ENCODE measurements around the gene COBL. TPM values are rescaled to one million over a fixed set of nuclear protein-coding genes. Genes with fewer than 3 reads are reported as not detected.

The COBL gene
- total RNA-seq, 1 donor from 2014 or later, result not detected

GRCh38 chr7:51043461-51043860, 273.1 kb downstream of the COBL start:
- Mint-ChIP-seq H3K4me3 (ENCODE audit: unreplicated experiment) (no peak overlapping the region), H3K36me3 (ENCODE audit: unreplicated experiment) (peaks cover 2% of the 10 kb centered on the region), H3K4me1 (ENCODE audit: unreplicated experiment) (peaks cover 38% of the 10 kb centered on the region), H3K27me3 (ENCODE audit: unreplicated experiment) (peaks cover 2% of the 10 kb centered on the region), H3K9me3 (ENCODE audit: unreplicated experiment) (no peaks in the 10 kb centered on the region), H3K27ac (ENCODE audit: unreplicated experiment) (no peak overlapping the region)
- no peak for TF ChIP-seq CTCF (IDR thresholded peaks at IDR 0.05)
- no peak for DNase-seq (ENCODE audit: extremely low spot score, unreplicated experiment)

- no peak for DNase-seq (ENCODE audit: extremely low spot score, unreplicated experiment)
Measured at GRCh38 chr7:51040787-51041186, 275.8 kb downstream of the COBL start.

GRCh38 chr7:51038573-51038972, 278.0 kb downstream of the COBL start:
- no peaks in the 10 kb centered on the region for H3K9me3 Mint-ChIP-seq (ENCODE audit: unreplicated experiment)
- no peak for DNase-seq (ENCODE audit: extremely low spot score, unreplicated experiment)
- no peaks in the 10 kb centered on the region for H3K27me3 Mint-ChIP-seq (ENCODE audit: unreplicated experiment)
- H3K4me3 Mint-ChIP-seq (ENCODE audit: unreplicated experiment), result no peak overlapping the region
- peaks cover 39% of the 10 kb centered on the region for H3K4me1 Mint-ChIP-seq (ENCODE audit: unreplicated experiment)
- H3K27ac Mint-ChIP-seq (ENCODE audit: unreplicated experiment), result no peak overlapping the region
- H3K36me3 Mint-ChIP-seq (ENCODE audit: unreplicated experiment), result peaks cover 2% of the 10 kb centered on the region
- TF ChIP-seq CTCF (IDR thresholded peaks at IDR 0.05), result no peak

More at GRCh38 chr7:51040787-51041186, 275.8 kb downstream of the COBL start:
- Mint-ChIP-seq H3K36me3 (ENCODE audit: unreplicated experiment) (peaks cover 2% of the 10 kb centered on the region), H3K27ac (ENCODE audit: unreplicated experiment) (peak overlapping the region; percentile 40), H3K4me1 (ENCODE audit: unreplicated experiment) (peaks cover 32% of the 10 kb centered on the region), H3K27me3 (ENCODE audit: unreplicated experiment) (no peaks in the 10 kb centered on the region), H3K4me3 (ENCODE audit: unreplicated experiment) (no peak overlapping the region), H3K9me3 (ENCODE audit: unreplicated experiment) (no peaks in the 10 kb centered on the region)
- no peak for TF ChIP-seq CTCF (IDR thresholded peaks at IDR 0.05)

- peaks cover 57% of the 10 kb centered on the region for H3K4me1 Mint-ChIP-seq (ENCODE audit: unreplicated experiment)
- no peak for TF ChIP-seq CTCF (IDR thresholded peaks at IDR 0.05)
- H3K4me3 Mint-ChIP-seq (ENCODE audit: unreplicated experiment), result no peak overlapping the region
- H3K27me3 Mint-ChIP-seq (ENCODE audit: unreplicated experiment), result no peaks in the 10 kb centered on the region
- DNase-seq (ENCODE audit: extremely low spot score, unreplicated experiment), result no peak
- H3K27ac Mint-ChIP-seq (ENCODE audit: unreplicated experiment), result no peak overlapping the region
- no peaks in the 10 kb centered on the region for H3K36me3 Mint-ChIP-seq (ENCODE audit: unreplicated experiment)
- H3K9me3 Mint-ChIP-seq (ENCODE audit: unreplicated experiment), result no peaks in the 10 kb centered on the region
Measured at GRCh38 chr7:51035716-51036115, 280.9 kb downstream of the COBL start.

GRCh38 chr7:51034521-51035264, 281.9 kb downstream of the COBL start:
- peak overlapping the region; percentile 61 for H3K27ac Mint-ChIP-seq (ENCODE audit: unreplicated experiment)

More at GRCh38 chr7:51034521-51035264, 281.9 kb downstream of the COBL start:
- Mint-ChIP-seq H3K4me1 (ENCODE audit: unreplicated experiment) (peaks cover 57% of the 10 kb centered on the region), H3K9me3 (ENCODE audit: unreplicated experiment) (no peaks in the 10 kb centered on the region), H3K36me3 (ENCODE audit: unreplicated experiment) (no peaks in the 10 kb centered on the region), H3K4me3 (ENCODE audit: unreplicated experiment) (no peak overlapping the region), H3K27me3 (ENCODE audit: unreplicated experiment) (no peaks in the 10 kb centered on the region)
- TF ChIP-seq CTCF (IDR thresholded peaks at IDR 0.05), result no peak
- no peak for DNase-seq (ENCODE audit: extremely low spot score, unreplicated experiment)

Measured in osteocyte (in vitro differentiated cells).